IMR-90 (cell line): Measurements from ENCODE around the gene KIF1B. TPM values are rescaled to one million over a fixed set of nuclear protein-coding genes. Genes with fewer than 3 reads are reported as not detected.

ENCODE experiments used
- ATAC-seq: fragments of 200-7000 bp; cut with Tn5 transposase; 2 replicates; pipeline ENCODE4 v1.9.1; 2020; ENCODE audit warnings: low read depth, mild to moderate bottlenecking, moderate library complexity
- BruUV-seq: library from RNA; stranded (reverse); fragments of 400-500 nt; replicated peaks from 2 replicates; lab custom pipeline; 2021; lab: Mats Ljungman, UMichigan
- CTCF ChIA-PET: fragments of 300-600 bp; formaldehyde crosslinking; extraction: SDS; loops from one replicate; lab custom pipeline; 2021; ENCODE audit warnings: antibody characterized with exemption; lab: Yijun Ruan, JAX
- POLR2A ChIA-PET: fragments of 300-600 bp; sonication (Branson Sonifier 250); formaldehyde crosslinking; loops from one replicate; lab custom pipeline; 2022; ENCODE audit warnings: antibody characterized with exemption; ENCODE audit not compliant: unreplicated experiment; lab: Charles Lee
- DNase-seq: peaks from one replicate; pipeline ENCODE4 v3.0.0; 2013
- H2AFZ ChIP-seq: replicated peaks from 2 replicates; pipeline ENCODE3; 2013; ENCODE audit warnings: low read length, mild to moderate bottlenecking; ENCODE audit not compliant: poor library complexity
- H2AK5ac ChIP-seq: 2 replicates; pipeline ENCODE4 v1.6.1; 2013; ENCODE audit warnings: low read depth, low read length, inconsistent platforms
- H2AK9ac ChIP-seq: replicated peaks from 2 replicates; pipeline ENCODE3; 2013; ENCODE audit warnings: mild to moderate bottlenecking, low read depth, low read length, moderate library complexity; ENCODE audit not compliant: poor library complexity
- H2BK120ac ChIP-seq: 2 replicates; pipeline ENCODE4 v1.6.1; 2013; ENCODE audit warnings: low read depth, low read length, inconsistent platforms
- H2BK15ac ChIP-seq: 3 replicates; pipeline ENCODE4 v1.6.1; 2013; ENCODE audit warnings: low read depth, low read length, inconsistent platforms
- H2BK20ac ChIP-seq: 2 replicates; pipeline ENCODE4 v1.6.1; 2013; ENCODE audit warnings: low read depth, mild to moderate bottlenecking, inconsistent platforms, low read length, moderate library complexity
- H2BK5ac ChIP-seq: 2 replicates; pipeline ENCODE4 v1.6.1; 2013; ENCODE audit warnings: mild to moderate bottlenecking, low read depth, low read length, inconsistent platforms; ENCODE audit not compliant: poor library complexity, severe bottlenecking
- H3K14ac ChIP-seq: replicated peaks from 2 replicates; pipeline ENCODE4 v1.6.1; 2013; ENCODE audit warnings: low read depth, low read length, inconsistent platforms
- H3K18ac ChIP-seq: 2 replicates; pipeline ENCODE4 v1.6.1; 2013; ENCODE audit warnings: low read depth, low read length, control low read depth
- H3K23ac ChIP-seq: 2 replicates; pipeline ENCODE4 v1.6.1; 2013; ENCODE audit warnings: low read depth, low read length, inconsistent platforms
- H3K27ac ChIP-seq: 2 replicates; pipeline ENCODE4 v1.5.1; 2013; ENCODE audit warnings: mild to moderate bottlenecking, control low read depth, low read length; ENCODE audit not compliant: insufficient read depth
- H3K27me3 ChIP-seq: 2 replicates; pipeline ENCODE4 v1.6.1; 2013; ENCODE audit warnings: low read length; ENCODE audit not compliant: control insufficient read depth, insufficient read depth
- H3K36me3 ChIP-seq: 2 replicates; pipeline ENCODE4 v1.6.1; 2013; ENCODE audit warnings: low read length, mixed read lengths; ENCODE audit not compliant: control insufficient read depth, insufficient read depth
- H3K4ac ChIP-seq: 2 replicates; pipeline ENCODE4 v1.6.1; 2013; ENCODE audit warnings: low read depth, low read length, inconsistent platforms
- H3K4me1 ChIP-seq: 2 replicates; pipeline ENCODE4 v1.6.1; 2013; ENCODE audit warnings: low read length, mixed read lengths; ENCODE audit not compliant: control insufficient read depth, insufficient read depth
- H3K4me2 ChIP-seq: 2 replicates; pipeline ENCODE4 v1.6.1; 2013; ENCODE audit warnings: low read depth, mild to moderate bottlenecking, control low read depth, low read length, moderate library complexity
- H3K4me3 ChIP-seq: 2 replicates; pipeline ENCODE4 v1.5.1; 2013; ENCODE audit warnings: low read depth, mild to moderate bottlenecking, control low read depth, low read length, moderate library complexity; ENCODE audit not compliant: insufficient read depth
- H3K56ac ChIP-seq: 2 replicates; pipeline ENCODE4 v1.6.1; 2013; ENCODE audit warnings: low read length, inconsistent platforms; ENCODE audit not compliant: insufficient read depth; ENCODE audit errors: extremely low read depth
- H3K79me1 ChIP-seq, 2 experiments: 2 replicates each; pipeline ENCODE4 v1.6.1; 2013; ENCODE audit warnings: low read length in 2 of 2, inconsistent platforms in 1 of 2, low read depth in 1 of 2
- H3K9ac ChIP-seq: 2 replicates; pipeline ENCODE4 v1.6.1; 2013; ENCODE audit warnings: low read depth, low read length, control low read depth
- H3K9me1 ChIP-seq: 2 replicates; pipeline ENCODE4 v1.6.1; 2013; ENCODE audit warnings: low read length, inconsistent platforms; ENCODE audit not compliant: insufficient read depth
- H3K9me3 ChIP-seq: 2 replicates; pipeline ENCODE4 v1.6.1; 2013; ENCODE audit warnings: low read length; ENCODE audit not compliant: control insufficient read depth, insufficient read depth
- H4K20me1 ChIP-seq: 2 replicates; pipeline ENCODE4 v1.6.1; 2013; ENCODE audit warnings: low read length, inconsistent platforms; ENCODE audit not compliant: insufficient read depth
- H4K5ac ChIP-seq: 2 replicates; pipeline ENCODE4 v1.6.1; 2013; ENCODE audit warnings: mild to moderate bottlenecking, low read depth, low read length, control low read depth
- H4K8ac ChIP-seq, 2 experiments: 2 replicates each; pipeline ENCODE4 v1.6.1; 2013; ENCODE audit warnings: low read depth in 2 of 2, low read length in 2 of 2, control low read depth in 1 of 2, inconsistent platforms in 1 of 2
- H4K91ac ChIP-seq: 2 replicates; pipeline ENCODE4 v1.6.1; 2013; ENCODE audit warnings: low read depth, low read length, inconsistent platforms; ENCODE audit not compliant: insufficient read depth
- MAFK ChIP-seq: IDR thresholded peaks from 2 replicates; pipeline ENCODE4 v1.6.1; 2012; ENCODE audit warnings: low read depth, low read length, improper control_type of control experiment
- MXI1 ChIP-seq: IDR thresholded peaks from 2 replicates; pipeline ENCODE4 v1.6.1; 2012; ENCODE audit warnings: low read depth, mild to moderate bottlenecking, low read length, moderate library complexity, borderline replicate concordance
- POLR2A ChIP-seq: IDR thresholded peaks from 2 replicates; pipeline ENCODE4 v1.6.1; 2012; ENCODE audit warnings: mild to moderate bottlenecking, low read depth, low read length
- RCOR1 ChIP-seq: IDR thresholded peaks from 2 replicates; pipeline ENCODE4 v1.6.1; 2012; ENCODE audit warnings: mild to moderate bottlenecking, low read length, improper control_type of control experiment; ENCODE audit not compliant: insufficient replicate concordance
- RFX5 ChIP-seq: IDR thresholded peaks from 2 replicates; pipeline ENCODE4 v1.8.0; 2012; ENCODE audit warnings: low read depth, mild to moderate bottlenecking, low read length, moderate library complexity
- SMC3 ChIP-seq: fragments of 150-350 bp; IDR thresholded peaks from 2 replicates; pipeline ENCODE4 v1.6.1; 2016; ENCODE audit warnings: low read depth, mild to moderate bottlenecking, antibody characterized with exemption, low read length, moderate library complexity
- WGBS, 2 experiments: methylation state at CpG; one replicate each; pipeline versions ENCODE4 v1.1.5 to v1.1.7; 2013; ENCODE audit warnings: missing lambda C conversion rate in 2 of 2; ENCODE audit not compliant: insufficient read length in 1 of 2; ENCODE audit errors: extremely low coverage in 2 of 2; 5-methylcytosine and 5-hydroxymethylcytosine counted together
- dilution Hi-C: fragments of 300-500 bp; cut with HindIII; formaldehyde crosslinking; loops from one replicate; pipeline ENCODE4 v1.14.3; 2018; ENCODE audit warnings: low sequenced_read_pairs; ENCODE audit not compliant: unreplicated experiment
- in situ Hi-C: fragments of 300-500 bp; cut with MboI; formaldehyde crosslinking; loops from 3 replicates; pipeline ENCODE4 v1.14.3; 2019; ENCODE audit warnings: low sequenced_read_pairs, inconsistent platforms, mixed read lengths
- intact Hi-C: fragments of 100-400 bp; cut with micrococcal nuclease; formaldehyde crosslinking; loops from 2 replicates; pipeline ENCODE4 v1.10.0; 2022
- polyA plus RNA-seq, 3 experiments: library from polyadenylated mRNA; depleted of rRNA; stranded (reverse); fragments of >200 nt; gene quantifications; 2 replicates each; pipeline ENCODE4 v1.2.3, GENCODE V29; 2012; ENCODE audit warnings: low replicate concordance in 1 of 3
- total RNA-seq: library from RNA; depleted of rRNA; stranded (reverse); fragments of >200 nt; gene quantifications from 2 replicates; pipeline ENCODE4 v1.2.3, GENCODE V29; 2012
- TF ChIP-seq, protein P1 (sequence below): fragments of 150-350 bp; IDR thresholded peaks from 2 replicates; pipeline ENCODE4 v1.6.1; 2017; ENCODE audit warnings: mild to moderate bottlenecking, antibody characterized with exemption, low read length, low read depth

Gene KIF1B
- total and polyA plus RNA-seq, 2 of the 4 experiments (the other 2 are of a cell fraction), result 13.0 to 21.1 TPM

DNA sequence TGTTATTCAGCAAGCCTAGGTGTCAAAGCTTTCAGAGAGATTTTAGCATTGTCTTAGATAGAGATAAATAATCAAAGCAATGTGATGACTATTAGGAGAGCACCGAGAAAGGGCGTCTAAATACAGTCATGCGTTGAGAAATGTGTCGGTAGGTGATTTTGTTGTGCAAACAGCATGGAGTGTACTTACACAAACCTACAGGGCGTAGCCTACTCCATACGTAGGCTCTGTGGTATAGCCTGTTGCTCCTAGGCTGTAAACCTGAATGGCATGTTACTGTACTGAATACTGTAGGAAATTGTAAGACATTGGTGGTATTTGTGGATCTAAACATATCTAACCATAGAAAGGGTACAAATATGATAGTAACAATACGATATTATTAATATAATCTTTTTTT, 31.8 kb downstream of the KIF1B start:
- Histone ChIP-seq H2BK20ac (no peak overlapping the region), H3K4ac (no peak overlapping the region), H3K4me2 (no peak overlapping the region), H2AFZ (no peak overlapping the region), H3K79me1 (peaks cover 24 to 58% of the 10 kb centered on the region in 2 experiments), H2BK15ac (no peak overlapping the region), H3K36me3 (peaks cover 5% of the 10 kb centered on the region; the same call in 1 of the 2 replicates), H3K14ac (no peak overlapping the region), H3K23ac (no peak overlapping the region), H3K4me3 (no peak overlapping the region), H2BK5ac (no peak overlapping the region), H2AK9ac (no peak overlapping the region), H2AK5ac (no peak overlapping the region), H3K9me1 (0 out of 2 replicates have a peak, but pooled peaks cover 2% of the 10 kb centered on the region), H3K9me3 (no peaks in the 10 kb centered on the region), H3K18ac (no peak overlapping the region), H4K5ac (no peak overlapping the region), H4K20me1 (peaks cover 26% of the 10 kb centered on the region), H2BK120ac (no peak overlapping the region), H4K8ac (no peak overlapping the region), H4K91ac (no peak overlapping the region), H3K27me3 (no peaks in the 10 kb centered on the region), H3K56ac (no peak overlapping the region), H3K9ac (no peak overlapping the region), H3K27ac (no peak overlapping the region), H3K4me1 (no peaks in the 10 kb centered on the region)
- DNase-seq (no peak), ATAC-seq (no peak)
- in situ Hi-C loops (no loop called here), dilution Hi-C loops (no loop called here), intact Hi-C loops (no loop called here)
- ChIA-PET CTCF (no interaction called here), POLR2A (no interaction called here)
- TF ChIP-seq MAFK (no peak), POLR2A (no peak), RCOR1 (no peak), SMC3 (no peak), RFX5 (no peak), MXI1 (no peak)
- TF ChIP-seq, protein P1, sequence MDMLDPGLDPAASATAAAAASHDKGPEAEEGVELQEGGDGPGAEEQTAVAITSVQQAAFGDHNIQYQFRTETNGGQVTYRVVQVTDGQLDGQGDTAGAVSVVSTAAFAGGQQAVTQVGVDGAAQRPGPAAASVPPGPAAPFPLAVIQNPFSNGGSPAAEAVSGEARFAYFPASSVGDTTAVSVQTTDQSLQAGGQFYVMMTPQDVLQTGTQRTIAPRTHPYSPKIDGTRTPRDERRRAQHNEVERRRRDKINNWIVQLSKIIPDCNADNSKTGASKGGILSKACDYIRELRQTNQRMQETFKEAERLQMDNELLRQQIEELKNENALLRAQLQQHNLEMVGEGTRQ, result no peak
- BruUV-seq, result no TSS peak
- WGBS, 2 experiments, result no CpG with 5 or more reads among the region's 7 CpGs
